ENCODE results near the gene BACH1.

Gene BACH1

GRCh38 chr21:29379517-29380054 is 80.9 kb downstream of the BACH1 start:
- DNase-seq (ENCODE audit: low spot score) = no peak

GRCh38 chr21:29382030-29382654 is 83.4 kb downstream of the BACH1 start:
- DNase-seq (ENCODE audit: low spot score) = no peak

- DNase-seq (ENCODE audit: low spot score) = no peak
Observed at GRCh38 chr21:29384683-29385359, 86.1 kb downstream of the BACH1 start.

- DNase-seq (ENCODE audit: low spot score) = no peak
Observed at GRCh38 chr21:29385934-29386520, 87.3 kb downstream of the BACH1 start.

- no peak for DNase-seq (ENCODE audit: low spot score)
Observed at GRCh38 chr21:29386803-29387202, 88.1 kb downstream of the BACH1 start.

GRCh38 chr21:29387598-29387997 is 88.9 kb downstream of the BACH1 start:
- DNase-seq (ENCODE audit: low spot score) = no peak

GRCh38 chr21:29389136-29389535 is 90.4 kb downstream of the BACH1 start:
- DNase-seq (ENCODE audit: low spot score) = no peak

GRCh38 chr21:29390778-29391177 is 92.1 kb downstream of the BACH1 start:
- no peak for DNase-seq (ENCODE audit: low spot score)

- no peak for DNase-seq (ENCODE audit: low spot score)
Observed at GRCh38 chr21:29394051-29394450, 95.3 kb downstream of the BACH1 start.
